HepG2 (cell line): ENCODE data around the gene SUN5.

Source experiments
- CTCF ChIP-seq: sonication (generic); formaldehyde crosslinking; IDR thresholded peaks from 2 replicates; pipeline ENCODE4 v1.5.0; 2020; ENCODE audit warnings: mild to moderate bottlenecking, missing genetic modification reagents, moderate library complexity
- FOXK2 ChIP-seq: fragments of 450-650 bp; IDR thresholded peaks from 2 replicates; pipeline ENCODE4 v1.6.1; 2016
- POLR2A ChIP-seq, 2 experiments: IDR thresholded peaks; 2 replicates each; pipeline ENCODE4 v1.6.1; 2011; ENCODE audit warnings: low read depth in 2 of 2, low read length in 2 of 2, mild to moderate bottlenecking in 1 of 2, moderate library complexity in 1 of 2; ENCODE audit not compliant: insufficient read depth in 1 of 2
- RAD21 ChIP-seq: fragments of 450-650 bp; formaldehyde crosslinking; IDR thresholded peaks from 2 replicates; pipeline ENCODE4 v1.5.0; 2020; ENCODE audit warnings: mild to moderate bottlenecking

- TF ChIP-seq RAD21 (CRISPR knock-in tag) (no peak), FOXK2 (no peak), POLR2A (IDR thresholded peaks at IDR 0.05; ENCODE audit: insufficient read depth in 1 of 2, low read depth in 2 of 2, low read length in 2 of 2) (no peak), CTCF (no peak)
Measured at GRCh38 chr20:32999603-33000250, 4.5 kb downstream of the SUN5 start.
